ENCODE measurements around the gene ZDHHC14. TPM values are rescaled to one million over a fixed set of nuclear protein-coding genes. Genes with fewer than 3 reads are reported as not detected.
"Not testable (repeated sequence)": the region's sequence is repeated elsewhere in the genome, so short reads cannot be mapped to it uniquely, and the experiment has no call there.

The ZDHHC14 gene
- total RNA-seq, 4 donors from 2014 or later = 6.2 to 20.6 (median 15.1) TPM

DNA sequence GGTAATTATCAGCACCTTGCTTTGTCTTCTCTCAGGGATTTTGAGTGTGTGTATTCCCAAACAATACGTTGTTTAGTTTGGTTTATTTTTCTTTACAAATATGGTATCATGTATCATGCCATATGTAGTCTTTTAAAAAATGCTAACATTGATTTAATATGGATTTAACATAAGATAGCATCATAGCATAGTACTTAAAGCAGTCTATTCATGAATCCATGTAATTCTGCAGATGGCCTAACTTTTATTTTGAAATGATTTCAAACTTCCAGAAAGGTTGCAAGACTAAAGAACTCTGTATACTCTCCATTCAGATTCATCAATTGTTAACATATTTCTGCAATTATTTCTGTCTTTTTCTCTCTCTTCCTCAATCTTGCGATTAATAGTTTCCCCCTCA lies 7.9 kb downstream of the ZDHHC14 start:
- WGBS, 2 donors = 86 to 94% methylated on average over 2 of the region's 2 CpGs
- Histone ChIP-seq H3K27me3 (no peaks in the 10 kb centered on the region), H3K4me1 (no peaks in the 10 kb centered on the region), H3K9me3 (no peaks in the 10 kb centered on the region), H3K4me3 (replicated peaks in 1 of 3) (no peak overlapping the region), H3K27ac (no peak overlapping the region), H3K36me3 (no peaks in the 10 kb centered on the region)
- no peak for TF ChIP-seq POLR2A (IDR thresholded peaks at IDR 0.05)
- TF ChIP-seq, protein P1, sequence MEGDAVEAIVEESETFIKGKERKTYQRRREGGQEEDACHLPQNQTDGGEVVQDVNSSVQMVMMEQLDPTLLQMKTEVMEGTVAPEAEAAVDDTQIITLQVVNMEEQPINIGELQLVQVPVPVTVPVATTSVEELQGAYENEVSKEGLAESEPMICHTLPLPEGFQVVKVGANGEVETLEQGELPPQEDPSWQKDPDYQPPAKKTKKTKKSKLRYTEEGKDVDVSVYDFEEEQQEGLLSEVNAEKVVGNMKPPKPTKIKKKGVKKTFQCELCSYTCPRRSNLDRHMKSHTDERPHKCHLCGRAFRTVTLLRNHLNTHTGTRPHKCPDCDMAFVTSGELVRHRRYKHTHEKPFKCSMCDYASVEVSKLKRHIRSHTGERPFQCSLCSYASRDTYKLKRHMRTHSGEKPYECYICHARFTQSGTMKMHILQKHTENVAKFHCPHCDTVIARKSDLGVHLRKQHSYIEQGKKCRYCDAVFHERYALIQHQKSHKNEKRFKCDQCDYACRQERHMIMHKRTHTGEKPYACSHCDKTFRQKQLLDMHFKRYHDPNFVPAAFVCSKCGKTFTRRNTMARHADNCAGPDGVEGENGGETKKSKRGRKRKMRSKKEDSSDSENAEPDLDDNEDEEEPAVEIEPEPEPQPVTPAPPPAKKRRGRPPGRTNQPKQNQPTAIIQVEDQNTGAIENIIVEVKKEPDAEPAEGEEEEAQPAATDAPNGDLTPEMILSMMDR (IDR thresholded peaks at IDR 0.05) = no peak
- intact Hi-C loops (cut with DNase I) = loop anchor here (10.0 kb wide), 1 partner anchor 206 kb away; no protein-coding TSS in a partner anchor
- DNase-seq = no peak

DNA sequence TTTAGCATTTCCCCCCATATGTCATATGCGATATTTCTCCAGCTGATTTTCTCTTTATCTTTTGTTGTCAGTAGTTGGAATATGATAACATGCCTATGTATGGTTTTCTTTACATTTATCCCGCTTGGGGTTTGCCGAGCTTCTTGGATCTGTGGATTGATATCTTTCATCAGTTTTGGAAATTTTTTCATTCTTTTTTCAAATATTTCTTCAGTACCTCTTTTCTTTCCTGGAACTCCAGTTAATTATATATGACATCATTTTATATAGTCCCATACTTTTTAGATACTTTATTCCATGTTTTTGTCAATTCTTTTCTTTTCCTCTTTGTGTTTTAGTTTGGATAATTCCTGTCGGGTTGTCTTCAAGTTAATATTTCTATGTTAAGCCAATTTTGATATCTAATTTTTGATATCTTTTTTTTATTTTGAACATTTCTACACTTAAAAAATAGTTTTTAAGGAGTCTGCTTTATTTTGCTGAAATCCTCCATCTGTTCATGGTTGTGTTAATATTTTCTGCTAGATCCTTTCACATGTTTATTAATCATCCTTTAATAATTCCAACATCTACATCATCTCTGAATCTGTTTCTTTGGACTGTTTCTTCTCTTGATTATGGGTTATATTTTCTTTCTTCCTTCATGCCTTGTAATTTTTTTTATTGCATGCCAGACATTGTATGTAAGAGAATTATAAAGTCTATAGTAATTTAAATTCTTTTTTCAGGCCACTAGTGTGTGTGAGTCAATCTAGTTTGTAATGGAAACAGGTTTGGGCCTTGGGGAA lies 9.5 kb downstream of the ZDHHC14 start:
- H3K36me3 ChIP-seq = no peaks in the 10 kb centered on the region
- no peaks in the 10 kb centered on the region for H3K9me3 ChIP-seq
- DNase-seq = no peak
- no peaks in the 10 kb centered on the region for H3K27me3 ChIP-seq
- H3K27ac ChIP-seq = no peak overlapping the region
- H3K4me1 ChIP-seq = no peaks in the 10 kb centered on the region
- TF ChIP-seq, protein P1 (IDR thresholded peaks at IDR 0.05) = no peak
- no peak for TF ChIP-seq POLR2A (IDR thresholded peaks at IDR 0.05)
- WGBS, 2 donors = 96 to 97% methylated on average over 4 of the region's 4 CpGs
- no peak overlapping the region for H3K4me3 ChIP-seq (replicated peaks in 1 of 3)
- intact Hi-C loops (cut with DNase I) = no loop called here

DNA sequence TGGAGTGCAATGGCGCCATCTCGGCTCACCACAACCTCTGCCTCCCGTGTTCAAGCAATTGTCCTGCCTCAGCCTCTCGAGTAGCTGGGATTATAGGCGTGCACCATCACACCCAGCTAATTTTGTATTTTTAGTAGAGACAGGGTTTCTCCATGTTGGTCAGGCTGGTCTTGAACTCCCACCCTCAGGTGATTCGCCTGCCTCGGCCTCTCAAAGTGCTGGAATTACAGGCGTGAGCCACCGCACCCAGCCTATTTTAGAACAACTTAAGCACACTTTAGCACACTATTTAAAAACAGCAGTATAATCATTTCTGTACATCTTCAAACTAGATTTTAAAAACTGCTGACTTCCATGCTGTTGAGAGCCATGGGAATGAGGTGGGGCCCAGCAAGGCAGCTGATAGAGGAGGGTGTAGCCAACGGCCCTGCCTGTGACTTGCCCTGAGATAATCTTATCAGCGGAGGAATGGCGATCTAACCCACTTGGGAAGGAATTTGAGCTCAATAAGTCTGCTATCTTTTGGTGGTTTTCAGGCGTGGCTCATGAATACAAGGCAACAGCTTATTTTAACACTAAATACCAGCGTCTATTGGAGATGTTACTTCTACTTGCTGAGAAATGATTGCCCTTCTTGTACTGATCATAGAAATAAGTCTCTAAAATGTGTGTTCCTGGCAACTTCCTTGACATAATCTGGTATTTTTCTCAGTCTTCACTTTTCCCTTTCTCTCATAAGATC lies 12.1 kb downstream of the ZDHHC14 start:
- no peak for TF ChIP-seq POLR2A (IDR thresholded peaks at IDR 0.05)
- TF ChIP-seq, protein P1 (IDR thresholded peaks at IDR 0.05) = no peak
- H3K27me3 ChIP-seq = no peaks in the 10 kb centered on the region
- intact Hi-C loops (cut with DNase I) = no loop called here
- WGBS, 2 donors = 90 to 91% methylated on average over 14 of the region's 14 CpGs
- H3K4me3 ChIP-seq (replicated peaks in 1 of 3) = no peak overlapping the region
- no peaks in the 10 kb centered on the region for H3K9me3 ChIP-seq
- no peaks in the 10 kb centered on the region for H3K36me3 ChIP-seq
- no peak overlapping the region for H3K27ac ChIP-seq
- no peak for DNase-seq
- no peaks in the 10 kb centered on the region for H3K4me1 ChIP-seq

DNA sequence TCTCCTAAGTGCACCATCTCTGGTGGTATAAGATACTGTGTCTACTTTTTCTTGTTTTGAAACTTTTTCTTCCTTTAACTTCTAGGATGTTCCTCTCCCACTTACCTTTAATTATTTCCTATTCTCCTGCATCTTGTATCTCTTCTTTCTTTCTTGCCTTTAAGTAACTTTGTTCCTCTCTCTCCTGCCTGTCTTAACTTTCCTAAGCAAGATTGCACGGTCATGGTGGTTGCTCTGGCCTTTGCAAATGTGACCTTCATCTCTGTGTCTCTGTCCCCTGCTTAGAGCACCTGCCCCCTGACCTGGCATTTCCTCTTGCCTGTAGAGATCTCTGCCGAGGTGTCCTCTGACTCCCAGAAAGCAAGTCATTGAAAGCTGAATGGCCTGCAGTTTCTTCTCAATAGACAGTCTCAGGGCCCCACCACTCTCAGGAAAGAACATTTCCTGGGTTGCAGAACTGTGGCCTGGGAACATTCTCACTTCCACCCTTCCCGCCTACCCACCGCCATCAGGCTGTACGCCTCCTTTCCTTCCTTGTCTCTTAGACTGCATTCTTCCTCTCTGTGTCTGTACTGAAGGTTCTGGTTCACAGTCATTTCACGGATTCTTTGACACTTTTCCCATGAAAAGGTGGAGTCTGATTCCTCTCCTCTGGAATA lies 12.8 kb downstream of the ZDHHC14 start:
- no peaks in the 10 kb centered on the region for H3K9me3 ChIP-seq
- H3K4me3 ChIP-seq (replicated peaks in 1 of 3) = no peak overlapping the region
- no peak overlapping the region for H3K27ac ChIP-seq
- TF ChIP-seq, protein P1 (IDR thresholded peaks at IDR 0.05) = no peak
- TF ChIP-seq POLR2A (IDR thresholded peaks at IDR 0.05) = no peak
- no peak for DNase-seq
- no peaks in the 10 kb centered on the region for H3K4me1 ChIP-seq
- intact Hi-C loops (cut with DNase I) = no loop called here
- no peaks in the 10 kb centered on the region for H3K36me3 ChIP-seq
- WGBS, 2 donors = 81 to 87% methylated on average over 6 of the region's 6 CpGs
- H3K27me3 ChIP-seq = no peaks in the 10 kb centered on the region

DNA sequence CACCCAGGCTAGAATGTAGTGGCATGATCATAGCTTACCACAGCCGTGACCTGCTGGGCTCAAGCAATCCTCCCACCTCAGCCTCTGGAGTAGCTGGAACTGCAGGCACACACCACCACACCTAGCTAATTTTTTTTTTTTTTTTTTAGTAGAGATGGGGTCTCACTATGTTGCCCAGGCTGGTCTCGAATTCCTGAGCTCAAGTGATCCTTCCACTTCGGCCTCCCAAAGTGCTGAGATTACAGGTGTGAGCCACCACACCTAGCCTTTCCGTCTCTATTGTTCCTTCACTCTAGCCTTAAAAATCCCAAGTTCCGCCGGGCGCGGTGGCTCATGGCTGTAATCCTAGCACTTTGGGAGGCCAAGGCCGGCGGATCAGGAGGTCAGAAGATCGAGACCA lies 14.2 kb downstream of the ZDHHC14 start:
- H3K27ac ChIP-seq; H3K36me3 ChIP-seq; H3K27me3 ChIP-seq; H3K4me3 ChIP-seq (replicated peaks in 1 of 3); DNase-seq; H3K9me3 ChIP-seq; intact Hi-C loops (cut with DNase I); H3K4me1 ChIP-seq: not testable (repeated sequence)
- WGBS, 2 donors = 97 to 98% methylated on average over 11 of the region's 11 CpGs

Measured in thyroid gland (tissue), 4 donors.